ENCODE measurements around the gene FRS2. TPM values are rescaled to one million over a fixed set of nuclear protein-coding genes. Genes with fewer than 3 reads are reported as not detected.
A peak's percentile ranks its signal among the peaks of the same experiment; 100 is the strongest.

The FRS2 gene
- total and polyA plus RNA-seq, 9 of the 15 experiments (the other 6 are each of a cell fraction or from before 2014, with no cell fraction given): 1.0 to 9.1 (median 6.0) TPM

DNA sequence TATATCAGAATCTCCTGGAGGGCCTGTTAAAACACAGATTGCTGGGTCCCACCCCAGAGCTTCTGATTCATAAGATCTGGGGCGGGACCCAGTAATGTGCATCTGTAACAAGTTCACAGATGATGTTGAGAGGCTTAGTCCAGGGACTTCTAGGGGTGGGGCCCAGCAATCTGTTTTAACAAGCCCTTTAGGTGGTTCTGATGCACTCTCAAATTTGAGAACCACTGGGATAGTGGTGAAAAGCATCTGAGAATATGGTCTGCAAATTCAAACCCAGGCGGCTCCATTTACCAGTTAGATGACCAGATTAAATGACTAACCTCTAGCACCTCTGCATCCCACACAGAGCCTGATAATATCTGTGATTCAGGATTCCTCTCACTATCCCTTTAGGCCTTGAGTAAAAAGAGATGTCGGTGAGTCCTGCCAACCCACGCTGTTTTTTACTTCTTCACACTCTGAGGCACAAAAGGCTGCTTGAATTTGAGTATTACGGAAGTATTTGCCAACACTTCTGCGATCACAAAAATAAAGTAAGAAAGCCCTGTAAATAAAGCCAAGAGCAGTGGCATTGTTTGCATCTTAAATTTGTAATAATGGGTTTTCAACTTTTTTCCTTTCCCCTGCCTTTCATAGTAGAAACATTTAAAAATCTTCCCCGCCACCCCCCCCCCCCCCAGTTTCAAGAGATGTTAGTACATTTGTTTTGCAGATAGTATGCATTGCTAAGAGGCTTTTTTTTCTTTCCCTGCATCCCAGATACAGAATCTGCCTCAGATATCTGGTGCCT is 1.8 kb upstream of the FRS2 start:
- CTCF ChIA-PET (ENCODE audit: low intra/inter-chr PET ratio): no interaction called here
- Histone ChIP-seq H3K79me2 (ENCODE audit: control insufficient read depth, insufficient read depth, low read length) (peaks cover 33% of the 10 kb centered on the region), H3K27me3 (ENCODE audit: control insufficient read depth in 2 of 2, insufficient read depth in 2 of 2, low read length in 2 of 2) (no peaks in the 10 kb centered on the region), H3K36me3 (ENCODE audit: control insufficient read depth, insufficient read depth, low read length) (no peaks in the 10 kb centered on the region), H3K4me1 (replicated peaks in 1 of 2; ENCODE audit: control insufficient read depth in 2 of 2, insufficient read depth in 2 of 2, low read length in 2 of 2) (peaks cover 6 to 8% of the 10 kb centered on the region in 2 experiments; a peak in 3 of 5 replicates), H3K27ac (ENCODE audit: extremely low read depth, low read depth, low read length) (no peak overlapping the region), H4K20me1 (replicated peaks; ENCODE audit: control insufficient read depth, insufficient read depth, low read length) (peaks cover 11% of the 10 kb centered on the region; the same call in 1 of the 2 replicates), H2AFZ (ENCODE audit: low read depth, low read length) (no peak overlapping the region), H3K9ac (ENCODE audit: insufficient read depth in 1 of 2, low read depth in 2 of 2, low read length in 2 of 2) (no peak overlapping the region), H3K9me1 (ENCODE audit: control insufficient read depth, insufficient read depth, low read length) (no peaks in the 10 kb centered on the region), H3K4me2 (ENCODE audit: insufficient read depth, low read length) (no peak overlapping the region), H3K4me3 (no peak overlapping the region), H3K9me3 (replicated peaks; ENCODE audit: control insufficient read depth, insufficient read depth, low read depth, low read length) (no peaks in the 10 kb centered on the region)
- intact Hi-C loops (cut with micrococcal nuclease) (loop anchor here (5.0 kb wide), 1 partner anchor 176 kb away; no protein-coding TSS in a partner anchor), in situ Hi-C loops (cut with MboI) (no loop called here)
- no TSS peak for BruUV-seq (replicated peaks)
- DNase-seq (ENCODE audit: extremely low read depth in 1 of 4, low spot score in 3 of 4): peak in 3 of 4 experiments; percentile 20 to 21 (median 21)
- TF ChIP-seq DMBX1 (CRISPR knock-in tag; IDR thresholded peaks at IDR 0.05; ENCODE audit: borderline replicate concordance) (no peak), CBFA2T3 (IDR thresholded peaks at IDR 0.05) (peak; percentile 74), FOSL1 (tag; conservative IDR thresholded peaks at IDR 0.05) (peak; percentile 63), CTBP1 (IDR thresholded peaks at IDR 0.05; ENCODE audit: borderline replicate concordance) (peak; percentile 30; the same call in 1 of the 2 replicates), EP300 (IDR thresholded peaks at IDR 0.05; ENCODE audit: low read length) (no peak), NONO (IDR thresholded peaks at IDR 0.05; ENCODE audit: low read depth in 2 of 2, low read length in 1 of 2) (no peak)
- TF ChIP-seq, protein P1, sequence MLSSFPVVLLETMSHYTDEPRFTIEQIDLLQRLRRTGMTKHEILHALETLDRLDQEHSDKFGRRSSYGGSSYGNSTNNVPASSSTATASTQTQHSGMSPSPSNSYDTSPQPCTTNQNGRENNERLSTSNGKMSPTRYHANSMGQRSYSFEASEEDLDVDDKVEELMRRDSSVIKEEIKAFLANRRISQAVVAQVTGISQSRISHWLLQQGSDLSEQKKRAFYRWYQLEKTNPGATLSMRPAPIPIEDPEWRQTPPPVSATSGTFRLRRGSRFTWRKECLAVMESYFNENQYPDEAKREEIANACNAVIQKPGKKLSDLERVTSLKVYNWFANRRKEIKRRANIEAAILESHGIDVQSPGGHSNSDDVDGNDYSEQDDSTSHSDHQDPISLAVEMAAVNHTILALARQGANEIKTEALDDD (IDR thresholded peaks at IDR 0.05): peak; percentile 64
- no peak for FAIRE-seq
- WGBS (ENCODE audit: insufficient coverage, low coverage, missing lambda C conversion rate): 38% methylated on average over 6 of the region's 7 CpGs
- POLR2A ChIA-PET: no interaction called here
- no peak for ATAC-seq

Data from K562 (cell line).